ENCODE data around the gene PMVK. TPM values are rescaled to one million over a fixed set of nuclear protein-coding genes. Genes with fewer than 3 reads are reported as not detected.
"Not testable (repeated sequence)": the region's sequence is repeated elsewhere in the genome, so short reads cannot be mapped to it uniquely, and the experiment has no call there.

The PMVK gene
- total and polyA plus RNA-seq, 2 donors = 14.7 to 27.5 TPM

- no peaks in the 10 kb centered on the region for H3K4me1 ChIP-seq (ENCODE audit: control insufficient read depth in 2 of 2, insufficient read depth in 2 of 2, low read length in 2 of 2)
- 93% methylated on average over 2 of the region's 2 CpGs for WGBS
- H3K4me3 ChIP-seq (ENCODE audit: low read length in 2 of 2) = no peak overlapping the region
- H3K36me3 ChIP-seq (ENCODE audit: control insufficient read depth in 2 of 2, insufficient read depth in 2 of 2, low read length in 1 of 2) = peaks cover 0 to 4% of the 10 kb centered on the region in 2 donors
- H3K9me3 ChIP-seq (ENCODE audit: control insufficient read depth in 2 of 2, insufficient read depth in 1 of 2, low read length in 1 of 2) = peaks cover 0 to 8% of the 10 kb centered on the region in 2 donors
- no peak overlapping the region for H3K27ac ChIP-seq (ENCODE audit: low read depth in 1 of 2, low read length in 1 of 2)
- DNase-seq (ENCODE audit: low read depth in 6 of 9, low spot score in 9 of 9) = no peak
- no peaks in the 10 kb centered on the region for H3K27me3 ChIP-seq (ENCODE audit: control insufficient read depth in 2 of 2, insufficient read depth in 1 of 2, low read length in 1 of 2)
Measured at GRCh38 chr1:154912755-154913154, 23.8 kb downstream of the PMVK start.

- H3K27me3 ChIP-seq (ENCODE audit: control insufficient read depth in 2 of 2, insufficient read depth in 1 of 2, low read length in 1 of 2) = no peaks in the 10 kb centered on the region
- peaks cover 0 to 2% of the 10 kb centered on the region in 2 donors for H3K36me3 ChIP-seq (ENCODE audit: control insufficient read depth in 2 of 2, insufficient read depth in 2 of 2, low read length in 1 of 2)
- H3K9me3 ChIP-seq (ENCODE audit: control insufficient read depth in 2 of 2, insufficient read depth in 1 of 2, low read length in 1 of 2) = peaks cover 0 to 8% of the 10 kb centered on the region in 2 donors
- H3K27ac ChIP-seq (ENCODE audit: low read depth in 1 of 2, low read length in 1 of 2) = no peak overlapping the region
- 95% methylated on average over 8 of the region's 8 CpGs for WGBS
- no peak overlapping the region for H3K4me3 ChIP-seq (ENCODE audit: low read length in 2 of 2)
- no peak for DNase-seq (ENCODE audit: low read depth in 6 of 9, low spot score in 9 of 9)
- H3K4me1 ChIP-seq (ENCODE audit: control insufficient read depth in 2 of 2, insufficient read depth in 2 of 2, low read length in 2 of 2) = no peaks in the 10 kb centered on the region
Measured at GRCh38 chr1:154911691-154912550, 24.6 kb downstream of the PMVK start.

GRCh38 chr1:154910851-154911250 lies 25.7 kb downstream of the PMVK start:
- DNase-seq (ENCODE audit: low read depth in 6 of 9, low spot score in 9 of 9) = no peak
- H3K27ac ChIP-seq (ENCODE audit: low read depth in 1 of 2, low read length in 1 of 2) = no peak overlapping the region
- H3K27me3 ChIP-seq (ENCODE audit: control insufficient read depth in 2 of 2, insufficient read depth in 1 of 2, low read length in 1 of 2) = no peaks in the 10 kb centered on the region
- 98% methylated on average over 5 of the region's 5 CpGs for WGBS
- no peaks in the 10 kb centered on the region for H3K36me3 ChIP-seq (ENCODE audit: control insufficient read depth in 2 of 2, insufficient read depth in 2 of 2, low read length in 1 of 2)
- no peak overlapping the region for H3K4me3 ChIP-seq (ENCODE audit: low read length in 2 of 2)
- no peaks in the 10 kb centered on the region for H3K4me1 ChIP-seq (ENCODE audit: control insufficient read depth in 2 of 2, insufficient read depth in 2 of 2, low read length in 2 of 2)
- H3K9me3 ChIP-seq (ENCODE audit: control insufficient read depth in 2 of 2, insufficient read depth in 1 of 2, low read length in 1 of 2) = peaks cover 0 to 10% of the 10 kb centered on the region in 2 donors

GRCh38 chr1:154908937-154909336 lies 27.6 kb downstream of the PMVK start:
- Histone ChIP-seq H3K27me3 (ENCODE audit: control insufficient read depth in 2 of 2, insufficient read depth in 1 of 2, low read length in 1 of 2) (no peaks in the 10 kb centered on the region), H3K9me3 (ENCODE audit: control insufficient read depth in 2 of 2, insufficient read depth in 1 of 2, low read length in 1 of 2) (peaks cover 0 to 10% of the 10 kb centered on the region in 2 donors), H3K27ac (ENCODE audit: low read depth in 1 of 2, low read length in 1 of 2) (no peak overlapping the region), H3K36me3 (ENCODE audit: control insufficient read depth in 2 of 2, insufficient read depth in 2 of 2, low read length in 1 of 2) (no peaks in the 10 kb centered on the region), H3K4me1 (ENCODE audit: control insufficient read depth in 2 of 2, insufficient read depth in 2 of 2, low read length in 2 of 2) (no peaks in the 10 kb centered on the region), H3K4me3 (ENCODE audit: low read length in 2 of 2) (no peak overlapping the region)
- DNase-seq (ENCODE audit: low read depth in 6 of 9, low spot score in 9 of 9) = no peak
- over 99% methylated on average over 5 of the region's 5 CpGs for WGBS

- WGBS = 92% methylated on average over 3 of the region's 3 CpGs
- not testable (repeated sequence) for H3K27me3 ChIP-seq (ENCODE audit: control insufficient read depth in 2 of 2, insufficient read depth in 1 of 2, low read length in 1 of 2); H3K4me1 ChIP-seq (ENCODE audit: control insufficient read depth in 2 of 2, insufficient read depth in 2 of 2, low read length in 2 of 2); H3K36me3 ChIP-seq (ENCODE audit: control insufficient read depth in 2 of 2, insufficient read depth in 2 of 2, low read length in 1 of 2); H3K27ac ChIP-seq (ENCODE audit: low read depth in 1 of 2, low read length in 1 of 2); H3K4me3 ChIP-seq (ENCODE audit: low read length in 2 of 2); DNase-seq (ENCODE audit: low read depth in 6 of 9, low spot score in 9 of 9)
- peaks cover 0 to 10% of the 10 kb centered on the region in 2 donors for H3K9me3 ChIP-seq (ENCODE audit: control insufficient read depth in 2 of 2, insufficient read depth in 1 of 2, low read length in 1 of 2)
Measured at GRCh38 chr1:154908129-154908528, 28.4 kb downstream of the PMVK start.

- Histone ChIP-seq H3K36me3 (ENCODE audit: control insufficient read depth in 2 of 2, insufficient read depth in 2 of 2, low read length in 1 of 2) (no peaks in the 10 kb centered on the region), H3K27me3 (ENCODE audit: control insufficient read depth in 2 of 2, insufficient read depth in 1 of 2, low read length in 1 of 2) (no peaks in the 10 kb centered on the region), H3K27ac (ENCODE audit: low read depth in 1 of 2, low read length in 1 of 2) (no peak overlapping the region), H3K9me3 (ENCODE audit: control insufficient read depth in 2 of 2, insufficient read depth in 1 of 2, low read length in 1 of 2) (peaks cover 0 to 10% of the 10 kb centered on the region in 2 donors), H3K4me3 (ENCODE audit: low read length in 2 of 2) (no peak overlapping the region), H3K4me1 (ENCODE audit: control insufficient read depth in 2 of 2, insufficient read depth in 2 of 2, low read length in 2 of 2) (no peaks in the 10 kb centered on the region)
- WGBS = 90% methylated on average over 7 of the region's 7 CpGs
- DNase-seq (ENCODE audit: low read depth in 6 of 9, low spot score in 9 of 9) = no peak
Measured at GRCh38 chr1:154906621-154907081, 29.9 kb downstream of the PMVK start.

GRCh38 chr1:154902938-154903566 lies 33.5 kb downstream of the PMVK start:
- DNase-seq (ENCODE audit: low read depth in 6 of 9, low spot score in 9 of 9) = no peak
- WGBS = 59% methylated on average over 3 of the region's 3 CpGs

GRCh38 chr1:154901591-154901990 lies 34.9 kb downstream of the PMVK start:
- H3K27me3 ChIP-seq (ENCODE audit: control insufficient read depth in 2 of 2, insufficient read depth in 1 of 2, low read length in 1 of 2) = no peaks in the 10 kb centered on the region
- no peak overlapping the region for H3K4me3 ChIP-seq (ENCODE audit: low read length in 2 of 2)
- H3K27ac ChIP-seq (ENCODE audit: low read depth in 1 of 2, low read length in 1 of 2) = no peak overlapping the region
- no peak for DNase-seq (ENCODE audit: low read depth in 6 of 9, low spot score in 9 of 9)
- no peaks in the 10 kb centered on the region for H3K9me3 ChIP-seq (ENCODE audit: control insufficient read depth in 2 of 2, insufficient read depth in 1 of 2, low read length in 1 of 2)
- H3K4me1 ChIP-seq (ENCODE audit: control insufficient read depth in 2 of 2, insufficient read depth in 2 of 2, low read length in 2 of 2) = no peaks in the 10 kb centered on the region
- WGBS = 54% methylated on average over 1 of the region's 1 CpG
- no peaks in the 10 kb centered on the region for H3K36me3 ChIP-seq (ENCODE audit: control insufficient read depth in 2 of 2, insufficient read depth in 2 of 2, low read length in 1 of 2)

More at GRCh38 chr1:154902938-154903566, 33.5 kb downstream of the PMVK start:
- H3K27ac ChIP-seq (ENCODE audit: low read depth in 1 of 2, low read length in 1 of 2) = no peak overlapping the region
- peaks cover 0 to 3% of the 10 kb centered on the region in 2 donors for H3K9me3 ChIP-seq (ENCODE audit: control insufficient read depth in 2 of 2, insufficient read depth in 1 of 2, low read length in 1 of 2)
- no peaks in the 10 kb centered on the region for H3K4me1 ChIP-seq (ENCODE audit: control insufficient read depth in 2 of 2, insufficient read depth in 2 of 2, low read length in 2 of 2)
- H3K4me3 ChIP-seq (ENCODE audit: low read length in 2 of 2) = no peak overlapping the region
- no peaks in the 10 kb centered on the region for H3K36me3 ChIP-seq (ENCODE audit: control insufficient read depth in 2 of 2, insufficient read depth in 2 of 2, low read length in 1 of 2)
- no peaks in the 10 kb centered on the region for H3K27me3 ChIP-seq (ENCODE audit: control insufficient read depth in 2 of 2, insufficient read depth in 1 of 2, low read length in 1 of 2)

GRCh38 chr1:154899041-154899440 lies 37.5 kb downstream of the PMVK start:
- Histone ChIP-seq H3K27ac (ENCODE audit: low read depth in 1 of 2, low read length in 1 of 2) (no peak overlapping the region), H3K4me3 (ENCODE audit: low read length in 2 of 2) (no peak overlapping the region), H3K36me3 (ENCODE audit: control insufficient read depth in 2 of 2, insufficient read depth in 2 of 2, low read length in 1 of 2) (no peaks in the 10 kb centered on the region), H3K4me1 (ENCODE audit: control insufficient read depth in 2 of 2, insufficient read depth in 2 of 2, low read length in 2 of 2) (no peaks in the 10 kb centered on the region), H3K27me3 (ENCODE audit: control insufficient read depth in 2 of 2, insufficient read depth in 1 of 2, low read length in 1 of 2) (no peaks in the 10 kb centered on the region), H3K9me3 (ENCODE audit: control insufficient read depth in 2 of 2, insufficient read depth in 1 of 2, low read length in 1 of 2) (no peaks in the 10 kb centered on the region)
- DNase-seq (ENCODE audit: low read depth in 6 of 9, low spot score in 9 of 9) = no peak
- WGBS = 97% methylated on average over 6 of the region's 6 CpGs
